Measurements from ENCODE around the gene LIMS2.

LIMS2 gene

DNA sequence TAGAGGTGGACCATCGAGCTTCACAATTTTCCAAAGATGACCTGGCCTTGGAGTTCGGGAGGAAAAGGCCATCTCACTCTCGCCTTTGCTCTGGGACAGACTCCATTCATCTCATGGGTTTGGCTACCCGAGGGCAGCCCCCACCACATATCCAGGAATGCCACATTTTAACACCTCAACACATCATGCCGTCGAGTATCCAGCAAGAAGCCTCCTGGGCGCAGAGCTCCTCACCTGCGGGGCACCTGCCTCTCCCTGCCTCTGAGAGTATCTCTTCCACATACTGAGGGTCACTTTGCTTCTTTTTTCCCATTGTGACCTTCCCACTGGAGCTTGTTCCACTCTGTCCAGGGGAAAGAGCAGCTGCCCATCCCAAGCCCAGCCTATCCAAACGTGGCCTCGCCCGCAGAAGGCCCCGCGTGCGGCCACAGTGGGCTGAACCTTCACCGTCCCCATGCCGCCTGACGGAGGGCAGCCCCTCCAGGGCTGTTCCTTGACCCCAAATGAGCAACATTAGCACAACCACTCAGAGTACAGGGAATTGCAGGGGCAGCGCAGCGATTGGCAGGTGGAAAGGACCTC, 5.5 kb upstream of the LIMS2 start:
- H3K27ac ChIP-seq, result no peak overlapping the region
- TF ChIP-seq ZFX (IDR thresholded peaks at IDR 0.05), result no peak
- TF ChIP-seq, protein P1, sequence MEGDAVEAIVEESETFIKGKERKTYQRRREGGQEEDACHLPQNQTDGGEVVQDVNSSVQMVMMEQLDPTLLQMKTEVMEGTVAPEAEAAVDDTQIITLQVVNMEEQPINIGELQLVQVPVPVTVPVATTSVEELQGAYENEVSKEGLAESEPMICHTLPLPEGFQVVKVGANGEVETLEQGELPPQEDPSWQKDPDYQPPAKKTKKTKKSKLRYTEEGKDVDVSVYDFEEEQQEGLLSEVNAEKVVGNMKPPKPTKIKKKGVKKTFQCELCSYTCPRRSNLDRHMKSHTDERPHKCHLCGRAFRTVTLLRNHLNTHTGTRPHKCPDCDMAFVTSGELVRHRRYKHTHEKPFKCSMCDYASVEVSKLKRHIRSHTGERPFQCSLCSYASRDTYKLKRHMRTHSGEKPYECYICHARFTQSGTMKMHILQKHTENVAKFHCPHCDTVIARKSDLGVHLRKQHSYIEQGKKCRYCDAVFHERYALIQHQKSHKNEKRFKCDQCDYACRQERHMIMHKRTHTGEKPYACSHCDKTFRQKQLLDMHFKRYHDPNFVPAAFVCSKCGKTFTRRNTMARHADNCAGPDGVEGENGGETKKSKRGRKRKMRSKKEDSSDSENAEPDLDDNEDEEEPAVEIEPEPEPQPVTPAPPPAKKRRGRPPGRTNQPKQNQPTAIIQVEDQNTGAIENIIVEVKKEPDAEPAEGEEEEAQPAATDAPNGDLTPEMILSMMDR (conservative IDR thresholded peaks at IDR 0.05), result no peak

DNA sequence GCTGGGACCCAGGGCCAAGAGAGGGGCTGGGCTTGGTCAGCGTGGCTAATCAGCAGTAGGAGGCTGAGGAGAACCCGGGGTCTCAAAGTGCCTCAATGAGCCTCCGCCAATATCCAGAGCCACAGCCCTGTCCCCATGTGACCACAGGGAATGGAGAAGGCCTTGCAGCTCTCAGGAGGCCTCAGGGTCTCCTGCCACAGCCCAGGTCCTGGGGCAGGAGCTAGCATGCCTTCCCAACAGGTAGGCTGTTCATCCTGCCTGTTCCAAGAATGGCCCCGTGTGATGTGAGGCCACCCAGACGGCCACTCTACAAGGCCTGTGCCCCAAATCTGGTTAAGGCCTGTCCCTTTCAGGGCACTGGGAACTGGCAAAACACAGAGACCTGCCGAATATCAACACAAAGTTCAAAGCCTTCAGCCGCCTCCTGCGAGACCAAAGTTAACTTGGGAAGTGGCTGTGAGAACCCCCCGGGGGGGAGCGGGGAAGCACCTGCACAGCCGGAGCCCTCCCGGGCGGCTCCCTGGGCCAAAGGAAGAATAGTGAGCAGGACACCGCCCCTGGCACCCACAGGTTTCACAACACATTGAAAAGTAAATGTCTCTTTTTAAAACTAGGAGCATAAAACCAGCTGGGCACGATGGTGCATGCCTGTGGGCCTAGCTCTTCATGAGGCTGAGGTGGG, 4.5 kb upstream of the LIMS2 start:
- no peak overlapping the region for H3K27ac ChIP-seq
- TF ChIP-seq ZFX (IDR thresholded peaks at IDR 0.05), result no peak
- TF ChIP-seq, protein P1 (conservative IDR thresholded peaks at IDR 0.05), result no peak

DNA sequence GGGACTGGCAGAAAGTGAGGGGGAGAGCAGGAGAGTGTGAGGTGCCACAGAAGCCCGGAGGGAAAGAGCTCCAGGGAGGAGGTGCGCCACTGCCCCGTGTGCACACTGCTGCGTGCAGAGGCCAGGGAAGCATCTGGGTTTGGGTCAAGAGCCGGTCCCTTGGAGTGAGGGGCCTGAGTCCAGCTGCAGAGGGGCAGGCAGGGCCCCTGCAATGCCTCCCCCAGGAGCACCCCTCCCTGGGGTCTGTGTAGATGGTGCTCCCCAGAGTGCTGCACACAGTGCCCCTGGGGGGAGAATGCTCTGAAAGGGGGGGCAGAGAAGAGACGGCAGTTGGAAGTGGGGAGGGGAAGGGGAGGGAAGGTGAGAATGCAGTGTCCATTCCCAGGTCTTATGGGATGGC, 3.7 kb upstream of the LIMS2 start:
- no peak for TF ChIP-seq ZFX (IDR thresholded peaks at IDR 0.05)
- TF ChIP-seq, protein P1 (conservative IDR thresholded peaks at IDR 0.05), result no peak

DNA sequence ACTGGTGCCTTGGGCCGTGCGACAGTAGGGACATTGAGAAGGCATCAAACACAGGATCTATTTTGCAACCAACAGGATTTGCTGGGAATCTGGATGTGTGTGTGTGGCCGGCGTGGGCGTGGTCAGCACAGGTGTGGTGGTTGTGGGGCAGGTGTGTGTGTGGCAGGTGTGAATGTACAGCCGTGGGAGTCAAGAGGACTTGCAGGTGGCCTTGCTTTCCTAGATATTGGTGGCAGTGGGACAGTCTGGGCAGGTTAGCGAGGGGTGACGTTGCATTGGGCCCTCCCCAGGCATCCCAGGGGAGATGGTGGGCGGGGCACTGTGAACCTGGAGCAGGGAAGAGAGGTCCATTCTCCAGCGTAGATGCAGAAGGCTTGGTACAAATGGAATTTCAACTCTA, 3.2 kb upstream of the LIMS2 start:
- no peak for TF ChIP-seq ZFX (IDR thresholded peaks at IDR 0.05)
- TF ChIP-seq, protein P1 (conservative IDR thresholded peaks at IDR 0.05), result no peak
- no peak overlapping the region for H3K27ac ChIP-seq

More for the DNA sequence above, 3.7 kb upstream of the LIMS2 start:
- H3K27ac ChIP-seq, result no peak overlapping the region

DNA sequence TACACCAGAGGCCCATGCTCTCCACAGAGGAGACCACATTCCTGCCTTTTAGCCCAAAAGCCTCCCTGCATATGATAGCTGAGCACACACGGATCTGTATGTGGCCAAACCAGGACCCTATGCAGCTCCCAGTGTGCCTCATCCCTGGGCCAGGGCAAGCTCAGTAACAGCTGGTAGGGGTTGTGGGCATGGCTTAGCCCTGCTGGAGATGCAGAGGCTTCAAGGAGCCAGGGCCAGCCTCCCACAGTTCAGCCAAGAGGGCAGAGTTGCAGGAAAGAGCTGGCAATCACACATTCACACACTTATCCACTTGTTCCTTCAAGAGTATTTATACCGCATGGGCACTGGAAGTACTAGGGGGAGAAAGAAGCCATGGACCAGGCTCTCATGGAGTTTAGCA, 1.6 kb upstream of the LIMS2 start:
- no peak overlapping the region for H3K27ac ChIP-seq
- TF ChIP-seq ZFX (IDR thresholded peaks at IDR 0.05), result no peak
- TF ChIP-seq, protein P1 (conservative IDR thresholded peaks at IDR 0.05), result no peak

DNA sequence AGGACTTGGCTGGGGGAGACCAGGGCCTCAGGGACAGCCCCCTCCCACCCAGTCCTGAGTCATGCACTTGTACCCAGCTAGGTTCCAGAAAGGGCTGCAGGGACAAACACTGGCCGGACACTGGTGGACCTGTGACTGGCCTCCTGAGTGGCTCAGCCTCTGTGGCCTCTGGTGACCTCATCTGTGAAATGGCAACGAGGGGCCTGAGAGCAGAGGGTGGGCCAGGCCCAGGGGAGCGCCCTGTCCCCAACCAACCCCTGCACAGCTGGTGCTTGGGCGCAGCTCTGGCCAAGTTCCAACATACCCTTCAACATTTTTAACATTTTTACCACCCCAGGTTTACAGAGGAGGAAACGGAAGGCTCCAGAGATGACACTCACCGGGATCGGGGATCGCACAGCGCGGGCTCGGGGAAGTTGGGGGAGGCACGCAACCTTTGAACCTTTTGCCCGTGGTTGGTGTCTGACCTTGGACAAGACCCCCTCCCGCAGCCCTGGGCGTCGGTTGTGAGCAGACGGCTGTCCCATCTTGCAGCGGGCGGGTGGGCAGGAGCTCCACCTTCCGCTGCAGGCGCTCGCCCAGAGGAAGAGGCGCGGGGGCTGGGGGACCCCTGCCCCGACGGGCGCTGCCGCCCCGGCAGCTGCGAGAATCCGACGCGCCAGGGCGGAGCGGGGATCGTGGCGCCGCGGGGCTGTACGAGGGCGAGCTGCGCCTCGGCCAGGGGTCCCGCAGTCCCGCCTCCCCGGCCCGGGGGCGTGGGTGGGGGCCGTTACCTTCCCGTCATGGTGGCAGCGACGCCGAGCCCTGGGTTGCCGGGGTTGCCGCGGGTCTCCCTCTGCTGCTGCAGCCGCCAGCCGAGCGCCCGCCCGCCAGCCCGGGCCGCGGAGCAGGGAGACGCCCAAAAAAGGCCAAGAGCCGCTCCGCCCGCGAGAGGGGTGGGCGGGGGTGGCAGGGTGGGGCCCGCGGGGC, 805 bp downstream of the LIMS2 start:
- TF ChIP-seq ZFX (IDR thresholded peaks at IDR 0.05), result no peak
- TF ChIP-seq, protein P1 (conservative IDR thresholded peaks at IDR 0.05), result no peak

More for the DNA sequence above, 805 bp downstream of the LIMS2 start:
- H3K27ac ChIP-seq, result no peak overlapping the region
